ENCODE measurements around the gene PELI3. TPM values are rescaled to one million over a fixed set of nuclear protein-coding genes. Genes with fewer than 3 reads are reported as not detected.
A peak's percentile ranks its signal among the peaks of the same experiment; 100 is the strongest.

Gene PELI3
- total RNA-seq, 2 donors from 2014 or later: 29.1 to 47.1 TPM

GRCh38 chr11:66491315-66491935 lies 24.7 kb downstream of the PELI3 start:
- Histone ChIP-seq H3K27me3 (replicated peaks; ENCODE audit: insufficient read depth) (no peaks in the 10 kb centered on the region), H3K36me3 (peaks cover 14% of the 10 kb centered on the region), H3K9me3 (no peaks in the 10 kb centered on the region), H3K27ac (no peak overlapping the region), H3K4me1 (ENCODE audit: control insufficient read depth in 1 of 2, low read depth in 2 of 2) (no peaks in the 10 kb centered on the region), H3K4me3 (no peak overlapping the region)
- no peak for ATAC-seq (ENCODE audit: insufficient number of reproducible peaks, low FRiP score, low read depth)
- DNase-seq (ENCODE audit: low spot score): no peak
- peak; percentile 21 for TF ChIP-seq CTCF (IDR thresholded peaks at IDR 0.05)

GRCh38 chr11:66492161-66492865 lies 25.6 kb downstream of the PELI3 start:
- ATAC-seq (ENCODE audit: insufficient number of reproducible peaks, low FRiP score, low read depth) (no peak), DNase-seq (ENCODE audit: low spot score) (no peak)
- Histone ChIP-seq H3K36me3 (peaks cover 21% of the 10 kb centered on the region), H3K4me1 (ENCODE audit: control insufficient read depth in 1 of 2, low read depth in 2 of 2) (no peaks in the 10 kb centered on the region), H3K27ac (no peak overlapping the region), H3K9me3 (no peaks in the 10 kb centered on the region), H3K27me3 (replicated peaks; ENCODE audit: insufficient read depth) (no peaks in the 10 kb centered on the region), H3K4me3 (no peak overlapping the region)
- TF ChIP-seq CTCF (IDR thresholded peaks at IDR 0.05): no peak

GRCh38 chr11:66493130-66493529 lies 26.4 kb downstream of the PELI3 start:
- DNase-seq (ENCODE audit: low spot score) (no peak), ATAC-seq (ENCODE audit: insufficient number of reproducible peaks, low FRiP score, low read depth) (no peak)
- Histone ChIP-seq H3K9me3 (no peaks in the 10 kb centered on the region), H3K36me3 (peaks cover 21% of the 10 kb centered on the region), H3K4me1 (ENCODE audit: control insufficient read depth in 1 of 2, low read depth in 2 of 2) (no peaks in the 10 kb centered on the region), H3K4me3 (no peak overlapping the region), H3K27ac (no peak overlapping the region), H3K27me3 (replicated peaks; ENCODE audit: insufficient read depth) (no peaks in the 10 kb centered on the region)
- TF ChIP-seq CTCF (IDR thresholded peaks at IDR 0.05): no peak

GRCh38 chr11:66494458-66494857 lies 27.8 kb downstream of the PELI3 start:
- Histone ChIP-seq H3K9me3 (no peaks in the 10 kb centered on the region), H3K4me3 (no peak overlapping the region), H3K27ac (no peak overlapping the region), H3K4me1 (ENCODE audit: control insufficient read depth in 1 of 2, low read depth in 2 of 2) (no peaks in the 10 kb centered on the region), H3K27me3 (replicated peaks; ENCODE audit: insufficient read depth) (no peaks in the 10 kb centered on the region), H3K36me3 (peaks cover 28% of the 10 kb centered on the region)
- no peak for DNase-seq (ENCODE audit: low spot score)
- no peak for TF ChIP-seq CTCF (IDR thresholded peaks at IDR 0.05)
- ATAC-seq (ENCODE audit: insufficient number of reproducible peaks, low FRiP score, low read depth): no peak

DNA sequence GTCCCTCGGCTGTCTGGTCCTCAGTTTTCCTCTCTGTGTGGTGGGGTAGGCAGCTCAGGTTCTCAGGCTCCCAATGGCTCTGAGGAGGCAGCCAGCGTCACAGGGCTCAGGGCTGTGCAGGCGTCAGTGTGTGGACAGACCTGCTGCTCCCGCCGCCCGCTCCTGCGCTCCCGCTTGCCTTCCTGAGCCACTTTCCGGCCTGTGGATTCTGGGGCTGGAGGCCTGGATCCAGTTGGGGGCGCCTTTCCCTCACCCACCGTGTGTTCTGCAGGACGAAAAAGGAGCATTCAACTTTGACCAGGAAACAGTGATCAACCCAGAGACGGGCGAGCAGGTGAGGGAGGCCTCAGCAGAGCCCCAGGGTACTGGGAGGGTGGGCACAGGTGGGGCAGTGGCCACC lies 28.2 kb downstream of the PELI3 start:
- Histone ChIP-seq H3K27ac (no peak overlapping the region), H3K36me3 (peaks cover 28% of the 10 kb centered on the region), H3K4me3 (no peak overlapping the region), H3K4me1 (ENCODE audit: control insufficient read depth in 1 of 2, low read depth in 2 of 2) (no peaks in the 10 kb centered on the region), H3K9me3 (no peaks in the 10 kb centered on the region), H3K27me3 (replicated peaks; ENCODE audit: insufficient read depth) (no peaks in the 10 kb centered on the region)
- ATAC-seq (ENCODE audit: insufficient number of reproducible peaks, low FRiP score, low read depth) (no peak), DNase-seq (ENCODE audit: low spot score) (no peak)
- TF ChIP-seq CTCF (IDR thresholded peaks at IDR 0.05): no peak
